Spleen (tissue), 7 donors: ENCODE measurements around the gene CUX1.

Source experiments
- CTCF ChIP-seq, 11 experiments: fragments of 200-600 bp in 7 of 11; fragments of 450-650 bp in 4 of 11; sonication (generic) in 4 of 11; IDR thresholded peaks in 8 of 11; conservative IDR thresholded peaks in 3 of 11; 1 replicate in 7 of 11; 2 replicates in 4 of 11; pipeline versions ENCODE4 v1.4.0 to v1.8.0; 2016 to 2021; ENCODE audit warnings: antibody characterized with exemption in 11 of 11, inconsistent platforms in 4 of 11, mild to moderate bottlenecking in 1 of 11
- POLR2A ChIP-seq, 3 donors: fragments of 450-650 bp; IDR thresholded peaks; one replicate each; pipeline ENCODE4 v1.5.1; 2017; ENCODE audit warnings: antibody characterized with exemption in 3 of 3, mild to moderate bottlenecking in 1 of 3
- donor health status: DM: no; HTN: no; CAD: no; lungs with moderate emphysema.
- donor health status: DM: no; HTN: no; CAD: no.
- donor health status: DM: no; HTN: no; CAD: no.

GRCh38 chr7:101969997-101970585 is 152.7 kb downstream of the CUX1 start:
- no peak for TF ChIP-seq CTCF (IDR thresholded peaks at IDR 0.05 in 8 of 11, conservative IDR thresholded peaks at IDR 0.05 in 3 of 11)
- TF ChIP-seq POLR2A (IDR thresholded peaks at IDR 0.05), result no peak
